HepG2 (cell line): ENCODE measurements around the gene CCL17. TPM values are rescaled to one million over a fixed set of nuclear protein-coding genes. Genes with fewer than 3 reads are reported as not detected.

ENCODE experiments used
- FOXA1 ChIP-seq, 2 experiments: fragments of 450-650 bp in 1 of 2; sonication (generic) in 1 of 2; formaldehyde crosslinking in 1 of 2; IDR thresholded peaks; 2 replicates each; pipeline versions ENCODE4 v1.4.0 to v1.6.1; 2016 to 2020; ENCODE audit warnings: missing genetic modification reagents in 1 of 2
- HIVEP1 ChIP-seq: sonication (generic); formaldehyde crosslinking; IDR thresholded peaks from 2 replicates; pipeline ENCODE4 v1.4.0; 2020; ENCODE audit warnings: mild to moderate bottlenecking, missing genetic modification reagents
- HOXA9 ChIP-seq: sonication (generic); formaldehyde crosslinking; IDR thresholded peaks from 2 replicates; pipeline ENCODE4 v1.8.1; 2022; ENCODE audit warnings: missing genetic modification reagents, mild to moderate bottlenecking, moderate library complexity, borderline replicate concordance
- KLF11 ChIP-seq: IDR thresholded peaks from 2 replicates; pipeline ENCODE4 v1.6.1; 2016; ENCODE audit warnings: missing compliant biosample characterization
- NFRKB ChIP-seq: fragments of 450-650 bp; IDR thresholded peaks from 2 replicates; pipeline ENCODE4 v1.6.1; 2017
- RCOR2 ChIP-seq: IDR thresholded peaks from 2 replicates; pipeline ENCODE4 v1.6.1; 2016; ENCODE audit warnings: missing biosample characterization, missing genetic modification reagents
- RFX3 ChIP-seq: IDR thresholded peaks from 2 replicates; pipeline ENCODE4 v1.6.1; 2016; ENCODE audit warnings: missing biosample characterization, missing genetic modification reagents
- TOPORS ChIP-seq: sonication (generic); formaldehyde crosslinking; IDR thresholded peaks from 2 replicates; pipeline ENCODE4 v1.8.0; 2023; ENCODE audit warnings: mild to moderate bottlenecking, missing genetic modification reagents
- ZMYM2 ChIP-seq: sonication (generic); formaldehyde crosslinking; IDR thresholded peaks from 2 replicates; pipeline ENCODE4 v1.8.0; 2022; ENCODE audit warnings: mild to moderate bottlenecking, missing genetic modification reagents
- ZNF430 ChIP-seq: sonication (generic); formaldehyde crosslinking; IDR thresholded peaks from 2 replicates; pipeline ENCODE4 v1.9.0; 2021; ENCODE audit warnings: mild to moderate bottlenecking, missing genetic modification reagents
- ZNF563 ChIP-seq: sonication (generic); formaldehyde crosslinking; IDR thresholded peaks from 2 replicates; pipeline ENCODE4 v1.8.0; 2022; ENCODE audit warnings: mild to moderate bottlenecking, moderate library complexity, missing genetic modification reagents
- ZNF570 ChIP-seq: sonication (generic); formaldehyde crosslinking; IDR thresholded peaks from 2 replicates; pipeline ENCODE4 v1.4.0; 2020; ENCODE audit warnings: mild to moderate bottlenecking, missing genetic modification reagents, borderline replicate concordance
- ZSCAN30 ChIP-seq: sonication (generic); formaldehyde crosslinking; IDR thresholded peaks from 2 replicates; pipeline ENCODE4 v1.5.0; 2020; ENCODE audit warnings: mild to moderate bottlenecking, missing genetic modification reagents
- polyA plus RNA-seq, 8 experiments: library from polyadenylated mRNA; depleted of rRNA in 3 of 8; stranded (reverse) in 7 of 8; unstranded in 1 of 8; fragments of >200 nt; fragmentation: Illumina TruSeq in 4 of 8; extraction: Trizol in 4 of 8; gene quantifications; 2 replicates each; pipeline versions ENCODE4 v1.2.1 to v1.2.3, GENCODE V29; 2011 to 2016; ENCODE audit warnings: low read depth in 4 of 8, missing spikeins in 1 of 8, mixed read lengths in 1 of 8; ENCODE audit not compliant: insufficient read depth in 1 of 8
- total RNA-seq, 5 experiments: library from RNA; depleted of rRNA; stranded (reverse); fragments of >200 nt; fragmentation: Illumina TruSeq; extraction: Trizol; gene quantifications; 2 replicates each; pipeline ENCODE4 v1.2.3, GENCODE V29; 2016; ENCODE audit warnings: low read depth in 1 of 5
- TF ChIP-seq, protein P1 (sequence below): sonication (generic); formaldehyde crosslinking; IDR thresholded peaks from 2 replicates; pipeline ENCODE4 v1.5.0; 2020; ENCODE audit warnings: mild to moderate bottlenecking, missing genetic modification reagents, moderate library complexity
- TF ChIP-seq, protein P2 (sequence below): sonication (generic); formaldehyde crosslinking; IDR thresholded peaks from 2 replicates; pipeline ENCODE4 v1.8.0; 2022; ENCODE audit warnings: mild to moderate bottlenecking, missing genetic modification reagents
- TF ChIP-seq, protein P3 (sequence below): sonication (generic); formaldehyde crosslinking; IDR thresholded peaks from 2 replicates; pipeline ENCODE4 v1.4.0; 2020; ENCODE audit warnings: mild to moderate bottlenecking, missing genetic modification reagents
- TF ChIP-seq, protein P4 (sequence below): sonication (generic); formaldehyde crosslinking; IDR thresholded peaks from 2 replicates; pipeline ENCODE4 v1.8.1; 2023; ENCODE audit warnings: mild to moderate bottlenecking, missing genetic modification reagents

The CCL17 gene
- total and polyA plus RNA-seq, 2 of the 13 experiments (the other 11 are each of a cell fraction or from before 2014, with no cell fraction given) = not detected

DNA sequence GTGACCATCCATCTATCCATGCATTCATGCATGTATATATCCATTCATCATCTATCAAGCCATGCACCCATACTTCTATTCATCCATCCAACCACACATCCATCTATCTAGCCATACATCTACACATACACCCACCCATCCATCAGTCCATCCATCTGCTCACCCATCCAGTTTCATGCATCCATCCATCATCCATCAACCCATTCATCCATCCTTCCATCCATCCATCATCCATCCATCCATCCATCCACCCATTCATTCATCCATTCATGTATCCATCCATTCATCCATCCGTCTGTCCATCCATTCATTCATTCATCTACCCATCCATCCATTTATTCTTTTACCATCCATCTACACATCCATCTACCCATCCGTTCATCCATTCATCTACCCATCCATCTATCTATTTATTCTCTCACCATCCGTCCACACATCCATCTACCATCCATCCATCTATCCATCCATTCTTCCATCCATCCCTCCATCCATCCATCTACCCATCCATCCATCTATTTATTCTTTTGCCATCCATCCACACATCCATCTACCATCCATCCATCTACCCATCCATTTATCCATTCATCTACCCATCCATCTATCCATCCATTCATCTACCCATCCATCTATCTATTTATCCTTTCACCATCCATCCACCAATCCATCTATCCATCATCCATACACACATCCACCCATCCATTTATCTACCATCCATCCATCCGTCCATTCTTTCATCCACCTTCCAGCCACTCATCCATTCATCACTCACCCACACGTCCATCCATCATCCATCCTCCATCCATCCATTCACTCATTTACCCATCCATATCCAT, 3.2 kb downstream of the CCL17 start (continued):
- TF ChIP-seq, protein P1, sequence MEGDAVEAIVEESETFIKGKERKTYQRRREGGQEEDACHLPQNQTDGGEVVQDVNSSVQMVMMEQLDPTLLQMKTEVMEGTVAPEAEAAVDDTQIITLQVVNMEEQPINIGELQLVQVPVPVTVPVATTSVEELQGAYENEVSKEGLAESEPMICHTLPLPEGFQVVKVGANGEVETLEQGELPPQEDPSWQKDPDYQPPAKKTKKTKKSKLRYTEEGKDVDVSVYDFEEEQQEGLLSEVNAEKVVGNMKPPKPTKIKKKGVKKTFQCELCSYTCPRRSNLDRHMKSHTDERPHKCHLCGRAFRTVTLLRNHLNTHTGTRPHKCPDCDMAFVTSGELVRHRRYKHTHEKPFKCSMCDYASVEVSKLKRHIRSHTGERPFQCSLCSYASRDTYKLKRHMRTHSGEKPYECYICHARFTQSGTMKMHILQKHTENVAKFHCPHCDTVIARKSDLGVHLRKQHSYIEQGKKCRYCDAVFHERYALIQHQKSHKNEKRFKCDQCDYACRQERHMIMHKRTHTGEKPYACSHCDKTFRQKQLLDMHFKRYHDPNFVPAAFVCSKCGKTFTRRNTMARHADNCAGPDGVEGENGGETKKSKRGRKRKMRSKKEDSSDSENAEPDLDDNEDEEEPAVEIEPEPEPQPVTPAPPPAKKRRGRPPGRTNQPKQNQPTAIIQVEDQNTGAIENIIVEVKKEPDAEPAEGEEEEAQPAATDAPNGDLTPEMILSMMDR (CRISPR knock-in tag) = no peak
- no peak for TF ChIP-seq HOXA9 (CRISPR knock-in tag)
- TF ChIP-seq HIVEP1 (CRISPR knock-in tag) = no peak
- TF ChIP-seq ZNF570 (CRISPR knock-in tag) = no peak
- TF ChIP-seq, protein P2, sequence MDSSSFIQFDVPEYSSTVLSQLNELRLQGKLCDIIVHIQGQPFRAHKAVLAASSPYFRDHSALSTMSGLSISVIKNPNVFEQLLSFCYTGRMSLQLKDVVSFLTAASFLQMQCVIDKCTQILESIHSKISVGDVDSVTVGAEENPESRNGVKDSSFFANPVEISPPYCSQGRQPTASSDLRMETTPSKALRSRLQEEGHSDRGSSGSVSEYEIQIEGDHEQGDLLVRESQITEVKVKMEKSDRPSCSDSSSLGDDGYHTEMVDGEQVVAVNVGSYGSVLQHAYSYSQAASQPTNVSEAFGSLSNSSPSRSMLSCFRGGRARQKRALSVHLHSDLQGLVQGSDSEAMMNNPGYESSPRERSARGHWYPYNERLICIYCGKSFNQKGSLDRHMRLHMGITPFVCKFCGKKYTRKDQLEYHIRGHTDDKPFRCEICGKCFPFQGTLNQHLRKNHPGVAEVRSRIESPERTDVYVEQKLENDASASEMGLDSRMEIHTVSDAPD (CRISPR knock-in tag) = no peak
- TF ChIP-seq FOXA1 (IDR thresholded peaks at IDR 0.05) = peak; percentile 15; the same call in 1 of the 2 replicates
- TF ChIP-seq FOXA1 (CRISPR knock-in tag; IDR thresholded peaks at IDR 0.05) = no peak
- no peak for TF ChIP-seq ZNF430 (CRISPR knock-in tag)
- no peak for TF ChIP-seq ZSCAN30 (CRISPR knock-in tag)
- TF ChIP-seq NFRKB = 0 out of 2 replicates have a peak, but pooled peaks have one; percentile 22
- TF ChIP-seq ZNF563 (CRISPR knock-in tag) = no peak
- TF ChIP-seq ZMYM2 (CRISPR knock-in tag) = no peak
- TF ChIP-seq, protein P3, sequence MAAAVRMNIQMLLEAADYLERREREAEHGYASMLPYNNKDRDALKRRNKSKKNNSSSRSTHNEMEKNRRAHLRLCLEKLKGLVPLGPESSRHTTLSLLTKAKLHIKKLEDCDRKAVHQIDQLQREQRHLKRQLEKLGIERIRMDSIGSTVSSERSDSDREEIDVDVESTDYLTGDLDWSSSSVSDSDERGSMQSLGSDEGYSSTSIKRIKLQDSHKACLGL (CRISPR knock-in tag) = no peak
- no peak for TF ChIP-seq RCOR2 (CRISPR knock-in tag)
- TF ChIP-seq, protein P4, sequence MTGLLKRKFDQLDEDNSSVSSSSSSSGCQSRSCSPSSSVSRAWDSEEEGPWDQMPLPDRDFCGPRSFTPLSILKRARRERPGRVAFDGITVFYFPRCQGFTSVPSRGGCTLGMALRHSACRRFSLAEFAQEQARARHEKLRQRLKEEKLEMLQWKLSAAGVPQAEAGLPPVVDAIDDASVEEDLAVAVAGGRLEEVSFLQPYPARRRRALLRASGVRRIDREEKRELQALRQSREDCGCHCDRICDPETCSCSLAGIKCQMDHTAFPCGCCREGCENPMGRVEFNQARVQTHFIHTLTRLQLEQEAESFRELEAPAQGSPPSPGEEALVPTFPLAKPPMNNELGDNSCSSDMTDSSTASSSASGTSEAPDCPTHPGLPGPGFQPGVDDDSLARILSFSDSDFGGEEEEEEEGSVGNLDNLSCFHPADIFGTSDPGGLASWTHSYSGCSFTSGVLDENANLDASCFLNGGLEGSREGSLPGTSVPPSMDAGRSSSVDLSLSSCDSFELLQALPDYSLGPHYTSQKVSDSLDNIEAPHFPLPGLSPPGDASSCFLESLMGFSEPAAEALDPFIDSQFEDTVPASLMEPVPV (CRISPR knock-in tag) = no peak
- no peak for TF ChIP-seq KLF11 (CRISPR knock-in tag)
- TF ChIP-seq TOPORS = no peak
- no peak for TF ChIP-seq RFX3
